NCI-H2227 (cell line): Measurements from ENCODE around the gene TUT7.
"Not testable (repeated sequence)": the region's sequence is repeated elsewhere in the genome, so short reads cannot be mapped to it uniquely, and the experiment has no call there.

Experiments used
- DNase-seq: peaks from one replicate; lab custom pipeline; 2025; ENCODE audit not compliant: unreplicated experiment; lab: John Stamatoyannopoulos, UW

Gene TUT7

GRCh38 chr9:86354011-86354817, at the start of gene TUT7:
TSS of gene TUT7 (minus strand) at chr9:86354410. CDS start at chr9:86353199, 1,211 bp downstream.
- peak; percentile 95 for DNase-seq

DNA sequence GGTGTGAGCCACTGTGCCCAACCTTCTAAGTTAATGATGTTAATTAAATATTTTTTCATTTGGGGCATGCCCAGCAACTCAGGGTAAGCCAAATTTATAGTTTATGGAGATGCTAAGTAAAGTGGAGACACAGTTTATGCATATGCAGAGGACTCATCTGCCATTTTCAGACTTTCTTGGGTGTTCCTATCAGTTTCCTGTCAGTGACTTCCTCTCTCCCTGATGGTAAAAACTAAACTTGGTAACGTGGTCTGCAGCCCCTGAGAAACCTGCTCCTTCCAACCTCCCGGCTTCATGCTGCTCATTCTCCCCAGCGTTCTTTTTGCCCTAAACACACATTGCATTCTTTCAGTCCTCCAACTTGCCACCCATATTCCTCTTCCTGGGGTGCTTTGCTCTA, 48.4 kb upstream of the TUT7 start:
- DNase-seq = no peak

DNA sequence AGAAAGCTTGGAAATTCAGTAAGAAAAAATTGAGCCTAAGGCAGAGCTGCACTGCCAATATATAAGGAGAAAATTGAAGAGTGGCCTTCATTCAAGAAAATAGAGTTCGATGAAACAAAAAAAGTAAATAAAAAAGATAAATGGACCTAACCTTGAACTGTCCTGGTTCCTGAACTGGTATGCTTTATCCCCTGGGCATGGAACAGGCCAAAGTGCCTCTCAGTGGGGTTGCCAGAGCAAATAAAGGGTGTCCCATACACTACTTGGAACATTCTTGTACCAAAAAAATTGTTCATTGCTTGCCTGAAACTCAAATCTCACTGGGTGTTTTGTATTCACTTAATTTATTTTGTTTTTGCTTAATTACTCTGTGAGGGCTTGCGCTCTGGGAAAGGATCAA, 42.2 kb upstream of the TUT7 start:
- no peak for DNase-seq

GRCh38 chr9:86390184-86390583, 36.0 kb upstream of the TUT7 start:
- DNase-seq = not testable (repeated sequence)

- no peak for DNase-seq
Measured at GRCh38 chr9:86389628-86390027, 35.4 kb upstream of the TUT7 start.

GRCh38 chr9:86387376-86387775, 33.2 kb upstream of the TUT7 start:
- no peak for DNase-seq

- DNase-seq = not testable (repeated sequence)
Measured at GRCh38 chr9:86383000-86383399, 28.8 kb upstream of the TUT7 start.

DNA sequence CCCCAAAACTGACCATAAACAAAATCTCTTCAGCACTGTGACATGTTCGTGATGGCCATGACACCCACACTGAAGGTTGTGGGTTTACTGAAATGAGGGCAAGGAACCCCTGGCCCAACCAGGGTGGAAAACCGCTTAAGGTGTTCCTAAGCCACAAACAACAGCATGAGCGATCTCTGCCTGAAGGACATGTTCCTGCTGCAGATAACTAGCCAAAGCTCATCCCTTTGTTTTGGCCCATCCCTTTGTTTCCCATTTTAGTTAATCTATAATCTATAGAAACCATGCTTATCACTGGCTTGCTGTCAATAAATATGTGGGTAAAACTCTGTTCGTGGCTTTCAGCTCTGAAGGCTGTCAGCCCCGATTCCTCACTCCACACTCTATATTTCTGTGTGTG, 21.8 kb upstream of the TUT7 start:
- no peak for DNase-seq

- no peak for DNase-seq
Measured at GRCh38 chr9:86369810-86370209, 15.6 kb upstream of the TUT7 start.

- no peak for DNase-seq
Measured at GRCh38 chr9:86368871-86369521, 14.8 kb upstream of the TUT7 start.

DNA sequence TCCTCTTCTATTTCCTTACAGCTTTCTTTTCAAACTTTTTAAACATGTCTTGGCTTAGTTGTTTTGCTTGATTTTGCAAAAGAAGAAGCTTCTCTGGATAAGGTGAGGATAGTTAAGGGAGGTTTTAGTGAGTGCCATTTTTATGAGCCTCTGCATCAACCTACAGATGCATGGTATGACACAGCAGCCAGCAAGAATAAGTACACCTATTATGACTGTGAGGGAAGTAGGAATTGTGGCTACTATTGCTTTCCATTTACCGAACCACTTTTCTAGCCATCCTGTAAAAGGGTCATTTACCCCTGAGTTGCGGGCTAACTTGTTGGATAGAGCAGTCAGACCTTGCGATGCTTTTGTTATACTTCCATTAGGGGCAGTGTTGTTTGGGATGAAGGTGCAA, 7.0 kb upstream of the TUT7 start:
- no peak for DNase-seq

DNA sequence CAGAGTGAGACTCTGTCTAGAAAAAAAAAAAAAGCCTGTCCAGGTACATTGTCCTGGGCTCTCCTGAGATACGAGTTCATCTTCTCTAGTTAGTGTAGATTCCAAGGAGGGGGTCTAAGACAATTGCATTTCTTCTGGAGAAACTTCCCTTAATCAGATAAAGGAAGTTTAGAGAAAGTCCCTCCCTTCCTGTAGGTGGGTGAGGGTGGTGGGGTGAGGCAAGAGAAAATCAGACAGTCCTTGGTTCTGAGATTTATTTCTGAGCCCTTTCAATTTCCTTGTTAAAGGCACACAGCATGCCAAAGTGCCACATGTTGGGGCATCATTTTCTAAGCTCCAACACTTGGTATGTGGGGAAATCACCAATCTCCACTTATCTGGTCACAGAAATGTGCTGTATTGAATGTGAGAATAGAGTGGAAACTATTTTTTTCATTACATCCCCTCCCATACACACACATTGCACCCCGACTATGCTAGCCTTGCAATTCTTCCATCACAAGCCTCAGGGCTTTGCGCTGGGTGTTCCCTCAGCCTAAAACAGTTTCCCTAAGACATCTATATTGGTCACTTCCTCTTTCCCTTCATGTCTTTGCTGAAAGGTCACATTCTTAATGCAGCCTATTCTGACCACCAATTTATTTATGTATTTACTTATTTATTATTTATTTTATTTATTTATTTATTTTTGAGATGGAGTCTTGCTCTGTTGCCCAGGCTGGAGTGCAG, 5.1 kb upstream of the TUT7 start:
- DNase-seq = no peak

DNA sequence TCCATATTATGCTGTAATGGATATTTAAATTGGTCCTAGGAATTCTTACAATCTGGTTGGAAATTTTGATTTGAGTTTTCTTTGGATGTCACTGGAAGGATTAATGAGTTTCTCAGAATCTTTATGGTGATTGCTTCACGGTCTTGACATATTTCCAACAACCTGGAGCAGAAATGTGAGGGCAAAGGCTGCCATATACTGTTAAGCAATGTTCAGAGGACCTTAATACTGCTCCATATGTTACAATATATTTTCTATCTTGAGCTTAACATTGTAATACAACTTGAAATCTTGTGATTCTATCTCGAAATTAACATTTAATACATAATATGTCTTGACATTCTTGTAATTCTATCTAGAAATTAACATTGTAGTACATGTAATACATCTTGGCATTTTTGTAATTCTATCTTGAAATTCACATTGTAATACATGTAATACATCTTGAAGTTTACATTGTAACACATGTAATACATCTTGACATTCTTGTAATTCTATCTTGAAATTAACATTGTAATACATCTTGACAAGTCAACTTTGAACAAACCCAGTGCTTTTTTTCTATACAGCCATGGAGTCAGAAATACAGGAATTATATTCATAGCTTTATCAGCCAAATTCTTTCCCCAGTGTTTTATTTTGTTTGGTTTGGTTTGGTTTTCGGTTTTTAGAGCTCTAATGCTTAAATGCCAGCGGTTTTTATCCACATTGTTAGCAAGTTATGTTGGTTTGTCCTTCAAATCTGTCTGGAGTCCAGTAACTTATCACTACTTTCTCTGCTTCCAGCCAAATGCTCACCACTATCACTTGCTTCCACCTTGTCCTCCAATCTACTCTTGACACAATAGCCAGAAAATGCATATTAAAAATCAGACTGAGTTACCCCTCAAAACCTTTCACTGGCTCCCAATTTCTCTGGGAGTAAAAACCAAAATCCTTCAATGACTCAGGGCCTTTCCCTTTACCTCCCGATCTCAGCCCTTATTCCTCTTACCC, 3.0 kb upstream of the TUT7 start:
- DNase-seq = no peak

DNA sequence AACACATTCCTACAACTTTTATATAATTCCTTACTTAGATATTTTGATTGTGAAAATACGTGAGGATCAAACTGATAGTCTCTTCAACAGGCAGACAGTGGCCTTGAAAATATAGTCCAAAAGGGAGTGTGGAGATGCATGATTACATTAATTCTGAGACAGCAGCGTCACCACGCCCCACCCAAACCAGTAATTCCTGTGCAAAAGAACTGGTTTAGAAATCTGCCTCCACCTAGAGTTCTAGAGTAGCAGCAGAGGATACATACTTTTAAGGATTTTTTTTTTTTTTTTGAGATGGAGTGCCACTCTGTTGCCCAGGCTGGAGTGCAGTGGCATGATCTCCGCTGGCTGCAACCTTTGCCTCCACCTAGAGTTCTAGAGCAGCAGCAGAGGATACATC, 1.6 kb upstream of the TUT7 start:
- DNase-seq = no peak

DNA sequence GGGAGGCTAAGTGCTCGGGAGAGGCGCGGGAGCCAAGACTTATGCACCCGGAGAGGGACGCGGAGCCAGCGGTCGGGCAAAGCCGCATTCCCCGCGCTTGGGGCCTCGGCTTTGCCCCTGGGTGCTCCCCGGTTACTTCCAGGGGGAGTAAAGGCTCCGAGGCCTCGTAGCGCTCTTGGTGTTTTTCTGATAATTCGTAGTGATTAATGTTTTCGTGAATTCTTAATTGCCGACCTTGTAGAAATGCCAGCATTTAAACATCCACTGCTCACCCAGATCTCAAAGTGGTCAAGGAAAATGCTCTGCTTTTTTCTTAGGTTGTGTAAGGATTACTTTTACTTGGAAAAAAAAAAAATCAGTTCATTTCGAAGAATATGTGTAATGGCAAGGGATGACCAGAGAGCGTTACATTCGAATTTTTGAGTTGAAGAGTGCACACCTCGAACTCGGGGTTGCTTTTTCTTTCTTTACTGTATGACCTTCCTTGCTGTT, 654 bp upstream of the TUT7 start:
- peak; percentile 9 for DNase-seq

- no peak for DNase-seq
Measured at GRCh38 chr9:86353655-86354010, 577 bp downstream of the TUT7 start.

- DNase-seq = no peak
Measured at GRCh38 chr9:86352440-86353077, 1.7 kb downstream of the TUT7 start.

- no peak for DNase-seq
Measured at GRCh38 chr9:86351880-86352279, 2.3 kb downstream of the TUT7 start.

DNA sequence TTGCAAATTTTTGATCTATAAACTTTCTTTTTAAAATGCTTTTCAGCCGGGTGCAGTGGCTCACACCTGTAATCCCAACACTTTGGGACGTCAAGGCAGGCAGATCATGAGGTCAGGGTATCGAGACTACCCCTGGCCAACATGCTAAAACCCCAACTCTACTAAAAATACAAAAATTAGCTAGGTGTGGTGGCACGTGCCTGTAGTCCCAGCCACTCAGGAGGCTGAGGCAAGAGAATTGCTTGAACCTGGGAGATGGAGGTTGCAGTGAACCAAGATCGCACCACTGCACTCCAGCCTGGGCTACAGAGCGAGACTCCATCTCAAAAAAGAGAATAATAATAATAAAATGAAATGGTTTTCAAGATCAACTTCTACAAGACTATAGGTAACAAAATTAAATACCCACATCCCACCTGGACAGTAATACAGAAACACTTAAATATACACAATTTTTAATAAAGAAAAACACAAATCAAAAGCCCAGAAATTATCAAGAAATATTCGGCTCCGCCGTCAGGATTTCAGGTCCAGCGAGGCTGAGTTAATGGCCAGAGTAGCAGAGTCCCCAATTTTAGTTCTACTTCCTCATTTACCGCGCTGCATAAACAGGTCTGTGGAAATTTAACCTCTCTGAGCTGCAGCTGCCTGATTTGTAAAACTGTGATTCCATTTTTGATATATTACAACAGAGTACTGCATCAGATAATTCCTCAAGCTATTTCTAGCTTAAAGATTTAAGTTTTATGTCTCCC, 4.0 kb downstream of the TUT7 start:
- no peak for DNase-seq
